MM.1S (cell line): ENCODE measurements around the gene CFAP70.

Experiments
- DNase-seq: peaks from one replicate; pipeline ENCODE4 v3.0.0-alpha.2; 2015
- H2AFZ ChIP-seq: fragments of 300-600 bp; sonication (generic); 2 replicates; pipeline ENCODE4 v1.6.0; 2016; ENCODE audit warnings: antibody characterized with exemption, low read length
- H3F3A ChIP-seq: fragments of 300-600 bp; sonication (generic); 2 replicates; pipeline ENCODE4 v1.6.1; 2016; ENCODE audit warnings: mild to moderate bottlenecking, antibody characterized with exemption, low read length, moderate library complexity, mixed read lengths; ENCODE audit not compliant: insufficient read depth
- H3K27ac ChIP-seq: fragments of 300-600 bp; sonication (generic); 2 replicates; pipeline ENCODE4 v1.5.1; 2016; ENCODE audit warnings: mild to moderate bottlenecking, low read length
- H3K27me3 ChIP-seq: fragments of 300-600 bp; sonication (generic); replicated peaks from 2 replicates; pipeline ENCODE4 v1.6.0; 2016; ENCODE audit warnings: low read length; ENCODE audit not compliant: insufficient read depth
- H3K36me3 ChIP-seq: fragments of 300-600 bp; sonication (generic); replicated peaks from 2 replicates; pipeline ENCODE4 v1.6.1; 2016; ENCODE audit warnings: mild to moderate bottlenecking, low read length, mixed read lengths; ENCODE audit not compliant: insufficient read depth
- H3K4me1 ChIP-seq: fragments of 300-600 bp; sonication (generic); 2 replicates; pipeline ENCODE4 v1.6.1; 2016; ENCODE audit warnings: low read length, mixed read lengths
- H3K4me2 ChIP-seq: fragments of 300-600 bp; sonication (generic); 2 replicates; pipeline ENCODE4 v1.6.0; 2016; ENCODE audit warnings: low read depth, low read length
- H3K4me3 ChIP-seq: fragments of 300-600 bp; sonication (generic); 2 replicates; pipeline ENCODE4 v1.5.1; 2016; ENCODE audit warnings: low read length, mixed read lengths
- H3K79me2 ChIP-seq: fragments of 300-600 bp; sonication (generic); 2 replicates; pipeline ENCODE4 v1.6.1; 2016; ENCODE audit warnings: mixed run types, low read length, mixed read lengths
- H3K9ac ChIP-seq: fragments of 300-600 bp; sonication (generic); 2 replicates; pipeline ENCODE4 v1.6.1; 2016; ENCODE audit warnings: low read length, mixed read lengths
- H3K9me2 ChIP-seq: fragments of 300-600 bp; sonication (generic); replicated peaks from 2 replicates; pipeline ENCODE4 v1.6.1; 2016; ENCODE audit warnings: mild to moderate bottlenecking, low read length, mixed read lengths; ENCODE audit not compliant: insufficient read depth
- H3K9me3 ChIP-seq: fragments of 300-600 bp; sonication (generic); replicated peaks from 2 replicates; pipeline ENCODE4 v1.6.1; 2016; ENCODE audit warnings: mild to moderate bottlenecking, low read length, mixed read lengths; ENCODE audit not compliant: insufficient read depth
- H4K20me1 ChIP-seq: fragments of 300-600 bp; sonication (generic); 2 replicates; pipeline ENCODE4 v1.6.1; 2016; ENCODE audit warnings: mild to moderate bottlenecking, low read length, moderate library complexity, mixed read lengths; ENCODE audit not compliant: insufficient read depth
- EZH2 ChIP-seq: fragments of 300-600 bp; sonication (generic); optimal IDR thresholded peaks from 2 replicates; pipeline ENCODE3; 2017; ENCODE audit warnings: low read depth, mild to moderate bottlenecking, antibody characterized with exemption, low read length, mixed read lengths
- EZH2phosphoT487 ChIP-seq: fragments of 300-600 bp; sonication (generic); IDR thresholded peaks from 2 replicates; pipeline ENCODE4 v1.6.1; 2018; ENCODE audit warnings: antibody characterized with exemption, low read length
- TF ChIP-seq, protein P1 (sequence below): fragments of 300-600 bp; sonication (generic); IDR thresholded peaks from 2 replicates; pipeline ENCODE4 v1.5.1; 2016; ENCODE audit warnings: antibody characterized with exemption, low read length, mixed read lengths

Gene CFAP70

DNA sequence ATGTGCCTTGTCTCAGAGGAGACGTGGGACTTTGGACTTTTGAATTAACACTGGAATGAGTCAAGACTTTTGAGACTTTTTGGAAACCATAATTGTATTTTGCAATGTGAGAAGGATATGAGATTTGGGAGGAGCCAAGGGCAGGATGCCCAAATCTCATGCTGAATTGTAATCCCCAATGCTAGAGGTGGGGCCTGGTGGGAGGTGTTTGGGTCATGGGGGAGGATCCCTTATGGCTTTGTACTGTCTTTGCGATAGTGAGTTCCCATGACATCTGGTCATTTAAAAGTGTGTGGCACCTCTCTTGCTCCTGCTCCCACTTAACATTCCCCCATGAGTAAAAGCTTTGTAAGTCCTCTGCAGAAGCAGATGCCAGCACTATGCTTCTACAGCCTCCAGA lies 150.8 kb downstream of the CFAP70 start:
- Histone ChIP-seq H3K27ac (no peak overlapping the region), H3K9me2 (no peaks in the 10 kb centered on the region), H3K4me3 (no peak overlapping the region), H4K20me1 (no peaks in the 10 kb centered on the region), H3F3A (no peaks in the 10 kb centered on the region), H3K4me2 (no peak overlapping the region), H3K79me2 (no peaks in the 10 kb centered on the region), H3K9ac (no peak overlapping the region), H3K27me3 (no peaks in the 10 kb centered on the region), H2AFZ (no peak overlapping the region), H3K36me3 (no peaks in the 10 kb centered on the region), H3K9me3 (no peaks in the 10 kb centered on the region), H3K4me1 (no peaks in the 10 kb centered on the region)
- TF ChIP-seq EZH2 (no peak), EZH2phosphoT487 (no peak)
- TF ChIP-seq, protein P1, sequence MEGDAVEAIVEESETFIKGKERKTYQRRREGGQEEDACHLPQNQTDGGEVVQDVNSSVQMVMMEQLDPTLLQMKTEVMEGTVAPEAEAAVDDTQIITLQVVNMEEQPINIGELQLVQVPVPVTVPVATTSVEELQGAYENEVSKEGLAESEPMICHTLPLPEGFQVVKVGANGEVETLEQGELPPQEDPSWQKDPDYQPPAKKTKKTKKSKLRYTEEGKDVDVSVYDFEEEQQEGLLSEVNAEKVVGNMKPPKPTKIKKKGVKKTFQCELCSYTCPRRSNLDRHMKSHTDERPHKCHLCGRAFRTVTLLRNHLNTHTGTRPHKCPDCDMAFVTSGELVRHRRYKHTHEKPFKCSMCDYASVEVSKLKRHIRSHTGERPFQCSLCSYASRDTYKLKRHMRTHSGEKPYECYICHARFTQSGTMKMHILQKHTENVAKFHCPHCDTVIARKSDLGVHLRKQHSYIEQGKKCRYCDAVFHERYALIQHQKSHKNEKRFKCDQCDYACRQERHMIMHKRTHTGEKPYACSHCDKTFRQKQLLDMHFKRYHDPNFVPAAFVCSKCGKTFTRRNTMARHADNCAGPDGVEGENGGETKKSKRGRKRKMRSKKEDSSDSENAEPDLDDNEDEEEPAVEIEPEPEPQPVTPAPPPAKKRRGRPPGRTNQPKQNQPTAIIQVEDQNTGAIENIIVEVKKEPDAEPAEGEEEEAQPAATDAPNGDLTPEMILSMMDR: no peak
- DNase-seq: no peak

DNA sequence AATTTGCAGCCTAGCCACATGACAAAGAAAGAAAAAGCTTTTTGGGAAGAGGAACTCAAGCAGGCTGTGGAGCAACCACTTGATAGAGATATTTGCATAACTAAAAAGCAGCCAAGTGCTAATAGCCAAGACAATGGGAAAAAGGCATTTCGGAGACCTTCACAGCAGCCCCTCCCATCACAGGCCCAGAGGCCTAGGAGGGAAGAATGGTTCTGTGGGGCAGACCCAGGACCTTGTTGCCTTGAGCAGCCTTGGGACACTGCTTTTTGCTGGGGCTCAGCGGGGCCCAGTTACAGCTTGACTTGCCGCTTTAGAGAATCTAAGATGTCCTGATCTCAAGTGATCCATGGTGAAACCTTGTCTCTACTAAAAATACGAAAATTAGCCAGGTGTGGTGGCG lies 152.3 kb downstream of the CFAP70 start:
- Histone ChIP-seq H3K27ac (no peak overlapping the region), H3K4me3 (no peak overlapping the region), H3F3A (no peaks in the 10 kb centered on the region), H3K4me2 (no peak overlapping the region), H3K27me3 (no peaks in the 10 kb centered on the region), H4K20me1 (no peaks in the 10 kb centered on the region), H3K79me2 (no peaks in the 10 kb centered on the region), H3K9ac (no peak overlapping the region), H3K9me2 (no peaks in the 10 kb centered on the region), H3K36me3 (no peaks in the 10 kb centered on the region), H3K4me1 (no peaks in the 10 kb centered on the region), H2AFZ (no peak overlapping the region), H3K9me3 (no peaks in the 10 kb centered on the region)
- DNase-seq: no peak
- TF ChIP-seq, protein P1: no peak
- TF ChIP-seq EZH2: no peak
- TF ChIP-seq EZH2phosphoT487: no peak

DNA sequence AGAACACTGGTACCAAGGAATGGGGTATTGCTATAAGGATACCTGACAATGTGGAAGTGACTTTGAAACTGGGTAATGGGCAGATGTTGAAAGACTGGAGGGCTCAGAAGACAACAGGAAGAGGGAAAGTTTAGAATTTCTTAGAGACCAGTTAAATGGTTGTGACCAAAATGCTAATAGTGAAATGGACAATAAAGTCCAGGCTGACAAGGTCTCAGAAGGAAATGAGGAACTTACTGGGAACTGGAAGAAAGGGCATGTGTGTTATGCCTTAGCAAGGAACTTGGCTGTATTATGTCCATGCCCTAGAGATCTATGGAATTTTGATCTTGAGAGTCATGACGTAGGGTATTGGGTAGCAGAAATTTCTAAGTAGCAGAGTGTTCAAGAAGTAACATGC lies 152.8 kb downstream of the CFAP70 start:
- H3K4me3 ChIP-seq: no peak overlapping the region
- no peak overlapping the region for H2AFZ ChIP-seq
- TF ChIP-seq EZH2 (no peak), EZH2phosphoT487 (no peak)
- TF ChIP-seq, protein P1: no peak
- no peaks in the 10 kb centered on the region for H3K36me3 ChIP-seq
- no peaks in the 10 kb centered on the region for H3F3A ChIP-seq
- H3K27me3 ChIP-seq: no peaks in the 10 kb centered on the region
- H4K20me1 ChIP-seq: no peaks in the 10 kb centered on the region
- no peak overlapping the region for H3K27ac ChIP-seq
- no peak overlapping the region for H3K4me2 ChIP-seq
- no peak overlapping the region for H3K9ac ChIP-seq
- no peak for DNase-seq
- no peaks in the 10 kb centered on the region for H3K9me2 ChIP-seq
- no peaks in the 10 kb centered on the region for H3K9me3 ChIP-seq
- no peaks in the 10 kb centered on the region for H3K4me1 ChIP-seq
- no peaks in the 10 kb centered on the region for H3K79me2 ChIP-seq

DNA sequence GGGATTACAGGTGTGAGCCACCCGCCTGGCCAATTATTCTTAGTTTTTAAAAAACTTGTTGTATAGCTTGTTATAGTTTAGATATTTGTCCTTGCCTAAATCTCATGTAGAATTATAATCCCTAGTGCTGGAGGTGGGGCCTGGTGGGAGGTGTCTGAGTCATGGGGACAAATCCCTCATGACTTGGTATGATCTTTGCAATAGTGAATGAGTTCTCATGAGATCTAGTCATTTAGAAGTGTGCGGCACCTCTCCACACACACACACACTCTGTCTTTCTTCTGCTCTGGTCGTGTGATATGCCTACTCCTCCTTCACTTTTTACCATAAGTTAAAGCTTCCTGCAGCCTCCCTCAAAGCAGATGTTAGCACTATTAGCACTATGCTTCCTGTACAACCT lies 153.6 kb downstream of the CFAP70 start:
- no peaks in the 10 kb centered on the region for H3K79me2 ChIP-seq
- H3K9me3 ChIP-seq: no peaks in the 10 kb centered on the region
- H3K4me3 ChIP-seq: no peak overlapping the region
- TF ChIP-seq, protein P1: no peak
- no peak for TF ChIP-seq EZH2
- TF ChIP-seq EZH2phosphoT487: no peak
- no peaks in the 10 kb centered on the region for H3K36me3 ChIP-seq
- H3K27me3 ChIP-seq: no peaks in the 10 kb centered on the region
- H3K27ac ChIP-seq: no peak overlapping the region
- no peak for DNase-seq
- no peaks in the 10 kb centered on the region for H4K20me1 ChIP-seq
- no peaks in the 10 kb centered on the region for H3K4me1 ChIP-seq
- no peak overlapping the region for H2AFZ ChIP-seq
- H3K4me2 ChIP-seq: no peak overlapping the region
- no peaks in the 10 kb centered on the region for H3F3A ChIP-seq
- H3K9ac ChIP-seq: no peak overlapping the region
- H3K9me2 ChIP-seq: no peaks in the 10 kb centered on the region
